ENCODE results near the gene RHD. TPM values are rescaled to one million over a fixed set of nuclear protein-coding genes. Genes with fewer than 3 reads are reported as not detected.
A peak's percentile ranks its signal among the peaks of the same experiment; 100 is the strongest.
"Not testable (repeated sequence)": the region's sequence is repeated elsewhere in the genome, so short reads cannot be mapped to it uniquely, and the experiment has no call there.

The RHD gene
- polyA plus RNA-seq, 1 donor from 2014 or later: 0.19 TPM

DNA sequence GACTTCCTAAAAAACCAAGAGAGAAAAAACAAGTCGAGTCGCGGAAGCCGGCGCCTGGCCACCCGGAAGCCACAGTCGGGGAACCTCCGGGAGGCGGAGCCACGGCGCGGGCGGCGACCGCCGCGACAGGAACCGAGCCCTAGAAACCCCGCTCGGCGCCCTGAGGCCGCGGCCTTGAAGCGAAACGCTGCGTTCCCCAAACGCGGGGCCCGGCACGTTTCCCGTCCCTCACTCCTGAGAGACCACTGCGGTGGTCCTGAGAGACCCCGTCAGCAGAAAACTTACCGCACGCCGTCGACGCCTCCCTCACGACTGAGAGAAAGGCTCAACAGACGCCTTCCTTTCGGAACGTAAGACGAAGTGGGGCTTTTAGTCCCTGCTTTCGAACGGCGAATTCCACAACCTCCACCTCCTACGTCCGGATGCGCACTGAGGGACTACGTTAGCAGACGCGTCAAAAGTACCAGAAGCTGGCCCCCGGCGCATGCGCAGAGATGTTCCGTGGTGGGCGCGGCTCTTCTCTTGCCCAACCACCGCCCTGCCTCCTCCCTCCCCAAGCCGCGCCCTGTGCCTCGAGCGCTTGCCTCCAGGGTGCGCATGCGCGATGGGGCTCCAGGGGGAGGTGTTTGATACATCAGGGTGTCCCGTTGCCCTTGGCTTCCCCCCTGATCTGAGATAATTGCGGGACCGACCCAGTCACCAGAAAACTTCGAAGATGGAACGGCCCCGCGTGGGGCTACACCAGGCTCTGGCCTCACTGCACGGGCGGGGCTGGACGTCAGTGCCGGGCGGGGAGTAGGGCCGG, 25.1 kb upstream of the RHD start, which contains the start of gene RSRP1:
RSRP1 (minus strand) TSS at position 431 of the 805 bp plus-strand sequence. CDS start 491 bp downstream, outside the sequence.
- no peaks in the 10 kb centered on the region for H3K27me3 Mint-ChIP-seq
- H3K9me3 Mint-ChIP-seq: no peaks in the 10 kb centered on the region
- peak within 1 kb of the TSS; percentile 95 to 99 (median 98) for H3K4me3 Mint-ChIP-seq
- H3K27ac Mint-ChIP-seq: peak within 1 kb of the TSS; percentile 98 to 100 (median 99)
- H3K4me1 Mint-ChIP-seq: peaks cover 29 to 38% (median 32%) of the 10 kb centered on the region in 3 donors
- no peaks in the 10 kb centered on the region for H3K36me3 Mint-ChIP-seq

DNA sequence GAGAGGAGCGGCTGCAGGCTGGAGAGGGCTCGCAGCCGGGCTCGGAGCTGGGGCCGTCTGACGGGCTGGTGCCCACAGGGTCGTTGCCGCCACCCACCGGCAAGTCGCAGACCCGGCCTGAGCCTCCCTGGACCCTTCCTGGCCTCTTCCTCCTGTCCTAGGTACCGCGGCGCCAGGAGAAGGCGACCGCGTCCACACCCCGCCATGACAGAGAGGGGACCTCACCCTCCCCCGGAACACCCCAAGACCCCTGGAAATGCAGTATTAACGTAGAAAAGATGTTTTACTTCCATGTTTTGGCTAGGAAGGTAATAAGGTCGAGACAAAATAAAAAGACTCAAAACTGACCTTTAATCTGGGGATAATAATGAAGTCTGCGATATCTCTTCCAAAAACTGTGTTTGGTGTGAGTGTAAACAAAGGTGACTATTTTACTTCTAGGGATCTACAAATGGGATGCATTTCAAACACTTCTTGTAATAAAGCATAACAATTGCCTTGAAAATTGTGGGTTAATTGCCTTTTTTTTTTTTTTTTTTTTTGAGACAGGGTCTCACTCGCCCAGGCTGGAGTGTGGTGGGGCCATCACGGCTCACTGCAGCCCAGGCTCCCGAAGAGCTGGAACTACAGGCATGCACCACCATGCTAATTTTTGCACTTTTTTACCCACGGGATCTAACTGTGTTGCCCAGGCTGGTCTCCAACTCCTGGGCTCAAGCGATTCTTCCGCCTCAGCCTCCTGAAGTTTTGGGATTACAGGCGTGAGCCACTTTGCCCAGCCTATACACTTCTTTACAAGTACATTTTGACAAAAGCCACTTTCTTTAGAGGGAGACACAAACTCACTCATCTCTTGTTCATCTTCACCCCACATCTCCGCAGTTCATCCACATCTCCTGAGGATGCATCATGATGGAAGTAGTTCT, 24.2 kb upstream of the RHD start:
- peaks cover 29 to 37% (median 31%) of the 10 kb centered on the region in 3 donors for H3K4me1 Mint-ChIP-seq
- peak overlapping the region; percentile 27 to 100 (median 98) for H3K27ac Mint-ChIP-seq
- H3K4me3 Mint-ChIP-seq: peak overlapping the region; percentile 95 to 99 (median 98)
- no peaks in the 10 kb centered on the region for H3K36me3 Mint-ChIP-seq
- H3K9me3 Mint-ChIP-seq: no peaks in the 10 kb centered on the region
- H3K27me3 Mint-ChIP-seq: no peaks in the 10 kb centered on the region

DNA sequence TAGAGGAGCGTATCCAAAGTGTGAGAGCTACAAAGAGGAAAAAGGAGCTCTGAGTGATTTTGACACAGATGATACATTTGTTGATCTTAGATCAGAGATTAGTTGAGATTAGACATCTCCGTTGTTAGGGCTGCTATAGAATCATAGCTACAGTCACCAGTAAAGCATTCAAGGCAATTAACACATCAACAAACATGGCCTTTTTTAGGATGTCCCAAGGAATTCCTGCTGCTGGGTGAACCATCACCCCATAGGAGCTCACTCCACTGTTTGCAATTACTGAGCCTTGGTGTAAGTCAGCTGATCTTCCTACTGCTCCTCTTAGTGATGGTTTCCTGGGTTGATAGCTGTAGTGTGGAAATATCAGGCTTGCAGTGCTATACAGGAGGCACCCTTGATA, 18.4 kb upstream of the RHD start:
- Mint-ChIP-seq H3K27ac (no peak overlapping the region), H3K27me3 (no peaks in the 10 kb centered on the region), H3K4me3 (no peak overlapping the region), H3K4me1 (peaks cover 4 to 14% (median 12%) of the 10 kb centered on the region in 3 donors), H3K36me3 (peaks cover 3% of the 10 kb centered on the region), H3K9me3 (no peaks in the 10 kb centered on the region)

DNA sequence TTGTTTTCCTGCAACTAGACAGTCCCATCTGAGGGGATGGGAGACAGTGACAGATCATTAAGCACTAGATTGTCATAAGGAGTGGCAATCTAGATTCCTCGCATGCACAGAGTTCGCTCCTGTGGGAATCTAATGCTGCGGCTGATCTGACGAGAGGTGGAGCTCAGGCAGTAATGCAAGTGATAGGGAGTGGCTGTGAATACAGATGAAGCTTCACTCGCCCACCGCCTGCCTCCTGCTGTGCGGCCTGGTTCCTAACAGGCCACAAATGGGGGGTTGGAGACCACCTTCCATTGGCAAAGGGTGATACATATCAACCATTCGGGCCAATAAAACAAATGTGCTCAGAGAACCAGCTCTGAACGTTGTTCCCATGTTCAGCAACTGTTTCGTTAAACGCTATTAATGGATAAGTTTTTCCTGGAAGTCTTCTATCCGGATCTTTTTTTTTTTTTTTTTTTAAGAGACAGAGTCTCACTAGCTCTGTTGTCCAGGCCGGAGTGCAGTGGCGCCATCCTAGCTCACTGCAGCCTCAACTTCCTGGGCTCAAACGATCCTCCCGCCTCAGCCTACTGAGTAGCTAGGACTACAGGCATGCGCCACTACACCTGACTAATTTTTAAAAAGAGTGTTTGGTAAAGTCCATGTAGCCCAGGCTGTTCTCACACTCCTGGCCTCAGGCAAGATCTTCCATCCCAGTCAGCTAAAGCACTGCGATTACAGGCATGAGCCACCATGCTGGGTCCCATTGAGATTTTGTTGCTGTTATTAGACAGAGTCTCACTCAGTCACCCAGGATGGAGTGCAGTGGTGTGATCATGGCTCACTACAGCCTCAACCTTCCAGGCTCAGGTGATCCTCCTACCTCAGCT, 16.4 kb upstream of the RHD start:
- no peaks in the 10 kb centered on the region for H3K27me3 Mint-ChIP-seq
- H3K4me3 Mint-ChIP-seq: peak overlapping the region in 1 of 4 donors; percentile 34
- peak overlapping the region in 1 of 3 donors; percentile 39 for H3K27ac Mint-ChIP-seq
- H3K4me1 Mint-ChIP-seq: peaks cover 10 to 14% (median 11%) of the 10 kb centered on the region in 3 donors
- no peaks in the 10 kb centered on the region for H3K9me3 Mint-ChIP-seq
- H3K36me3 Mint-ChIP-seq: peaks cover 3% of the 10 kb centered on the region

DNA sequence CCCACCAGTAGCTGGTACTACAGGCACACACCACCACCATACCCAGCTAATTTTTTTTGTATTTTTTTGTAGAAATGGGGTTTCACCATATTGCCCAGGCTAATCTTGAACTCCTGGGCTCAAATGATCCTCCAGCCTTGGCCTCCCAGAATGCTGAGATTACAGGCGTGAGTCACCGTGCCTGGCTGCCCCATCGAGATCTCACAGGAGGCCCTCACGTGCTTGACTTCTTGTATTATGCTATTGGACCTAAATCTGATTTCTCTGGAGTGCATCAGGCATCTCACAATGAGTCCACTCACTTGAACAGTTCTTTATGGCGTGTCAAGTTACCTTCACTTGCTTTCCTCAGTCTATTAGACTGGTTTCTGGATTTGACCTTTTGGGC, 15.7 kb upstream of the RHD start:
- H3K27me3 Mint-ChIP-seq: no peaks in the 10 kb centered on the region
- no peak overlapping the region for H3K4me3 Mint-ChIP-seq
- no peak overlapping the region for H3K27ac Mint-ChIP-seq
- H3K9me3 Mint-ChIP-seq: no peaks in the 10 kb centered on the region
- H3K4me1 Mint-ChIP-seq: peaks cover 11 to 14% (median 12%) of the 10 kb centered on the region in 3 donors
- H3K36me3 Mint-ChIP-seq: peaks cover 3% of the 10 kb centered on the region

DNA sequence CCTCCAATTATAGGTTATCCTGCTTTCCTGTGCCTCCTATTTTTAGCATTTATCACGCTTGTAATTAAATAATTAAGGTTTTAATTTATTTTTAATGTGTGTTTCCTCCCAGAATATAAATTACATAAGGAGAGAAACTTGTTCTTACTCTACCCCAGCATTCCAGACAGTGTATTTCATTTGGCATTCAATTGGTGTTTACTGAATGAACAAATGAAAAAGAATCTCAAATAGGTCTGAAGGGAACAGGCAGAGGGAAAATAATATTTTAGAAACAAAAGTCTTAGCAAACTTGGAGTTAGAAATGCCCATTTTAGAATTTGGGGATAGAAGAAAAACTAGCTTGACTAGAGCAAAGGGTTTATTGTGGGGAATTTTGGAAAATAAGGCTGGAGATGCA, 15.1 kb upstream of the RHD start:
- H3K4me3 Mint-ChIP-seq: no peak overlapping the region
- peaks cover 10 to 14% (median 11%) of the 10 kb centered on the region in 3 donors for H3K4me1 Mint-ChIP-seq
- H3K27me3 Mint-ChIP-seq: no peaks in the 10 kb centered on the region
- no peak overlapping the region for H3K27ac Mint-ChIP-seq
- no peaks in the 10 kb centered on the region for H3K9me3 Mint-ChIP-seq
- peaks cover 3% of the 10 kb centered on the region for H3K36me3 Mint-ChIP-seq

DNA sequence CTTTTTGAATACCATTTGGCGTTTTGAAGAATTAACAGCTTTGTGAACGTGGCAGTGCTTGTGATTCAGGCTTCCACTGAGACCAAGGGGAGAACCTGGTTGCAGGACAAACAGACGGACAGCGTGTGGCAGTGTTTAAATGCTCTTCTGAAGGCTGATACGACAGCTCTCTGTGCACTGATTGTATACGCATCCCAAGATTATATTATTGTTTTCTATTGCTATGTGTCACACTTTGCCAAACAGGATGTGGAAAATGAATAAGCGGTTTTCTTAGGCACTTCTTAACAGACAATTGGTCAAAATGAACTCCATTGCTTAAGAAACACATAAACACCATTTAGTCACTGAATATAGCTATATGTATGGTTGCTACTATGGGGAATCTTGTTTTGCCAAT, 12.5 kb upstream of the RHD start:
- not testable (repeated sequence) for H3K27me3 Mint-ChIP-seq, H3K4me3 Mint-ChIP-seq, H3K9me3 Mint-ChIP-seq, H3K36me3 Mint-ChIP-seq, H3K27ac Mint-ChIP-seq
- H3K4me1 Mint-ChIP-seq: peaks cover 7 to 11% (median 9%) of the 10 kb centered on the region in 3 donors

DNA sequence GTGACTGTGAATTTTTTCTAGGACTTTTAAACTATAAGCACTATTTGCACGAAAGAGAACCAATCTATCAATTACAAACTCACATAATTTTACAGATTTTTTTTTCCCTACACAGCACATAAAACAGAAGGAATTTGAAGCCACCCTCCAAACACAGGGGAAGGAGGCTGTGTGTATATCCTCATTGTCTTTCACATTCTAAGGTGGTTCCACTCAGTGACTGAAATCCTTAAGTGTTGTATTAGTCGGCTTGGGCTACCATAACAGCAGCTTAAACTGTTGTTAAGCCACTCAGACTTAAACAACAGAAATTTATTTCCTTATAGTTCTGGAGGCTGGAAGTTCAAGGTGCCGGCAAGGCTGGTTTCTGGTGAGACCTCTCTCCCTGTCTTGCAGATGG, 12.0 kb upstream of the RHD start:
- H3K9me3 Mint-ChIP-seq, H3K4me3 Mint-ChIP-seq, H3K27me3 Mint-ChIP-seq, H3K27ac Mint-ChIP-seq, H3K36me3 Mint-ChIP-seq: not testable (repeated sequence)
- H3K4me1 Mint-ChIP-seq: peaks cover 7 to 11% (median 7%) of the 10 kb centered on the region in 3 donors

DNA sequence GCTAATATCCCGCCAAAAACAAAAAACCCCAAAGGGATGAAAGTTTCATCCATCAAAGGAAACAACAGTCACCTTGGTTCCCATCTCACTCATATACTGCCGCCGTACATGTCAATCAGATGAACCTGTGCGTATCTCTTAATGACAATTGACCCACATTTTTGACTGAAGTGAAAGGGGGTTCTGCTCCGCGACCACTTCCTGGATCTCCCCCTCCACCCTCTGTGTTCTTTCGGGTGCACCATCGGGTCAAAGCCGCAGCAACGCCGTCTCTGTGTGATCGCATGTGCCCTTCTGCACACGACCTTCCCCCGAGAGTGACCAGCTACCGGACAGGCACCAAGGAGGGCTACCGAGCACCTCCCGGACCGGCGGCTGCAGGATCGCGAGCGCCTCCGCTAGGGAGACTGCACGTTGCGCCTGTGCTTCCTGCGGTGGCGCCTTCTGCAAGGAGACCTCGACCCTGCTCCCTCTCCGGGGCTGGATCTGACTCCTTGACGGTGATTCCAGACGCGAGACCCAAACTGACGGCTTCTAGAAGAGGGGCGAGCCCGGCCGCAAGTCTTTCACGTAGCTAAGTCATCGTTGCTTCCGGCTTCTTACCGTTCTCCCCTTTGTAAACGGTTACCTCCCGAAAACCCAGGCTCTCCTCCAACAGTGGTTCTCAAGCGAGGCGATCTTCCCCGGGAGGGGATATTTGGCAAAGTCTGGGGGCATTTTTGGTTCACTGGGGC, 5.6 kb upstream of the RHD start:
- Mint-ChIP-seq H3K4me3 (peak overlapping the region; percentile 90 to 95 (median 94)), H3K27ac (peak overlapping the region in 2 of 3 donors; percentile 80 to 85), H3K4me1 (peaks cover 2 to 11% (median 7%) of the 10 kb centered on the region in 3 donors)
- not testable (repeated sequence) for H3K9me3 Mint-ChIP-seq, H3K27me3 Mint-ChIP-seq, H3K36me3 Mint-ChIP-seq

DNA sequence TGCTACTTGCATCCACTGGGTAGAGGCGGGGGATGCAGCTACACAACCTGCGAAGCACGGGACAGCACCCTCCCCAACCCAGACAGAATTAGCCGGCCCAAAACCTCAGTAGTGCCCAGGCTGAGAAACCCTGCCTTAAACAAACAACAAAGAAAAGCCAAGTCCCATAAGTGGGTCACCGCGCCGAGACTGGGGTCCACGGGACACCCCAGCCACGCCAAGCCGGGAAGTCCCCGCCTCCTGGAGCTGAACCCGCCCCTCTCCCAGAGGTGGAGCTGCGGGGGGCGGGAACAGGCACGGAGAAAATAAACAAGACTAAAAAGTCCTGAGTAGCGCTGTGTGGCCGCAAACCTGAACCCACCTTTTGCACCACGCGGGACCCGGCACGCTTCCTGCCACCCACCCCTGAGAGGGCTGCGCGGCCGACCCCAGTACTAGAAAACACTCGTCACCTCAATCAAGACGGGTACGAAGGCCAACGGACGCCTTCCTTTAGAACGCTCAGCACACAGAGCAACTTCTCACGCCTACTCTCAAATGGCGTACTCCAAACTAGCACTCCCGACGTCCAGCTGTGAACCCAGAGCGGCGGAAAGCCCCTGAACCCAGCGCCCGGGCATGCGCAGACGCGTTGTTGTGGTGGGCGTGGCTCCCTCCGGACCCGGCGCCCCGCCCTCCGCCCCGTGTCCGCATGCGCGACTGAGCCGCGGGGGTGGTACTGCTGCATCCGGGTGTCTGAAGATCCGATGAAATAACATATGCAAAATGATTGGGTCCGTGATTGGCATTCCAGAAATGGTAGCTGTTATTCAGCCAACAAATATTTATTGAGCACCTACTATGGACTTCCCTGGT, 4.8 kb upstream of the RHD start:
- Mint-ChIP-seq H3K27ac (peak overlapping the region; percentile 63 to 93 (median 91)), H3K4me1 (peaks cover 2 to 11% (median 7%) of the 10 kb centered on the region in 3 donors), H3K4me3 (peak overlapping the region; percentile 86 to 91 (median 88))
- not testable (repeated sequence) for H3K9me3 Mint-ChIP-seq, H3K27me3 Mint-ChIP-seq, H3K36me3 Mint-ChIP-seq

DNA sequence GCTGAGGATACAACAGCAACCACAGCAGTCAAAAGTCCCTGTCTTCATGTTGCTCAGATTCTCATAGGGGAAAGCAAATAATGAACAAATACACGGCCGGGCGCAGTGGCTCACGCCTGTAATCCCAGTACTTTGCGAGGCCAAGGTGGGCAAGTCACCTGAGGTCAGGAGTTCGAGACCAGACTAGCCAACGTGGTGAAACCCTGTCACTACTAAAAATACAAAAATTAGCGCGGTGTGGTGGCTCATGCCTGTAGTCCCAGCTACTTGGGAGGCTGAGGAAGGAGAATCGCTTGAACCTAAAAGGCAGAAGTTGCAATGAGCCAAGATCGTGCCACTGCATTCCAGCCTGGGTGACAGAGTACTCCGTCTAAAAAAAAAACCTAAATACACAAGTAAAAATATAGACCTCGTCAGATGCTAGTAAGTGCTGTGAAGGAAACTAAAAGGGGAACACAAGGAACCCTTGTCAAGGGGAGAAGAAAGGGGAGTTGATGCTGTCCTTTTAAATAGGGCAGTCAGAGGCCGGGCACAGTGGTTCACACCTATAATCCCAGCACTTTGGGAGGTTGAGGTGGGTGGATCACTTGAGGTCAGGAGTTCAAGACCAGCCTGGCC, 4.1 kb upstream of the RHD start:
- not testable (repeated sequence) for H3K27me3 Mint-ChIP-seq, H3K4me1 Mint-ChIP-seq
- peak overlapping the region; percentile 86 to 91 (median 88) for H3K4me3 Mint-ChIP-seq

DNA sequence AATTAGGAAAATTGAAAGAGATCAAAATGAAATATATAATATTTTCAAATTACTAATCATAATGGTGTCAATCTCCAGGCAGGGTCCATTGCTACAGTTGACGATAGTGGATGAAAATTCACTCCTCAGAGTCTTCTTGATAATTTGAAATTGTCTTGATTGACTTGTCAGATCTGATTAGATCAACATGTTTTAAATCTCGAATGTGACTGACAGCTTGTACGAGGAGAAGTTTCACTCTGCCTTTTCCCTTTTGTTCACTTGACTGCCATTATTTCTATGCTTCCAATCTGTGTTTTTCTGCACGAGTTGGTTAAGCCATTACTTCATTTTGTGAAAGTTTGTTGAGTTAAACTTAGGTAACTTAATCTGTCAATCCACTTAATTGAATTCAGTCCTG, 3.3 kb downstream of the RHD start:
- H3K36me3 Mint-ChIP-seq, H3K9me3 Mint-ChIP-seq, H3K27me3 Mint-ChIP-seq, H3K4me3 Mint-ChIP-seq, H3K27ac Mint-ChIP-seq, H3K4me1 Mint-ChIP-seq: not testable (repeated sequence)

More for the DNA sequence above, 4.1 kb upstream of the RHD start:
- H3K9me3 Mint-ChIP-seq, H3K36me3 Mint-ChIP-seq: not testable (repeated sequence)
- H3K27ac Mint-ChIP-seq: peak overlapping the region; percentile 63 to 93 (median 91)

DNA sequence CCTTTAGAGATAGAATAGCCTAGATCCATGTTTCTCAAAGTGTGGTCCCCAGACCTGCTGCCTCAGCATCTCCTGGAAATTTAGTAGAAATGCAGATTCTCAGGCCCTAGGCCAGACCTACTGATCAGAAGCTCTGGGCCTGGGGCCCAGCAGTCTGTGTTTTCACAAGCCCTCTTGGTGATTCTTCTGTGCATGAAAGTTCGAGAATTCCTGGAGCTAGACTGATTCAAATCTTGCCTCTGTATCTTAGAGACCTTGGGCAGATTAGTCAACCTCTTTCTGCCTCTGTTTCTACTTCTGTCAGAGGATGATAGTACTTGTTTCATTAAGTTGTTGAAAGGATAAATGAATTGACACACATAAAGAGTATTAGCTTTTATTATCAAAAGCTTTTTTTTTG, 5.0 kb downstream of the RHD start:
- H3K27ac Mint-ChIP-seq, H3K4me1 Mint-ChIP-seq, H3K4me3 Mint-ChIP-seq, H3K36me3 Mint-ChIP-seq, H3K27me3 Mint-ChIP-seq, H3K9me3 Mint-ChIP-seq: not testable (repeated sequence)
